ENCODE measurements around the gene GATA6. TPM values are rescaled to one million over a fixed set of nuclear protein-coding genes. Genes with fewer than 3 reads are reported as not detected.

The GATA6 gene
- total RNA-seq, 1 donor from 2014 or later = 23.8 TPM

GRCh38 chr18:22185273-22185672, 15.9 kb downstream of the GATA6 start:
- Mint-ChIP-seq H3K27ac (ENCODE audit: unreplicated experiment) (no peak overlapping the region), H3K4me1 (ENCODE audit: unreplicated experiment) (peaks cover 18% of the 10 kb centered on the region), H3K27me3 (ENCODE audit: unreplicated experiment) (peaks cover 2% of the 10 kb centered on the region), H3K4me3 (ENCODE audit: unreplicated experiment) (no peak overlapping the region), H3K9me3 (ENCODE audit: unreplicated experiment) (no peaks in the 10 kb centered on the region), H3K36me3 (ENCODE audit: low read depth, unreplicated experiment) (peaks cover 18% of the 10 kb centered on the region)
- no peak for TF ChIP-seq CTCF (IDR thresholded peaks at IDR 0.05; ENCODE audit: unreplicated experiment)
- DNase-seq (ENCODE audit: low spot score) = no peak

- Mint-ChIP-seq H3K27ac (ENCODE audit: unreplicated experiment) (no peak overlapping the region), H3K4me3 (ENCODE audit: unreplicated experiment) (peak overlapping the region; percentile 56), H3K9me3 (ENCODE audit: unreplicated experiment) (no peaks in the 10 kb centered on the region), H3K4me1 (ENCODE audit: unreplicated experiment) (peaks cover 24% of the 10 kb centered on the region), H3K36me3 (ENCODE audit: low read depth, unreplicated experiment) (peaks cover 22% of the 10 kb centered on the region), H3K27me3 (ENCODE audit: unreplicated experiment) (peaks cover 2% of the 10 kb centered on the region)
- TF ChIP-seq CTCF (IDR thresholded peaks at IDR 0.05; ENCODE audit: unreplicated experiment) = no peak
- no peak for DNase-seq (ENCODE audit: low spot score)
These were observed 16.5 kb downstream of the GATA6 start for GRCh38 chr18:22185771-22186386.

- H3K4me3 Mint-ChIP-seq (ENCODE audit: unreplicated experiment) = no peak overlapping the region
These were observed 17.1 kb downstream of the GATA6 start for GRCh38 chr18:22186484-22186971.

GRCh38 chr18:22188559-22189267, 19.3 kb downstream of the GATA6 start:
- H3K27ac Mint-ChIP-seq (ENCODE audit: unreplicated experiment) = peak overlapping the region; percentile 31
- H3K4me3 Mint-ChIP-seq (ENCODE audit: unreplicated experiment) = no peak overlapping the region
- DNase-seq (ENCODE audit: low spot score) = no peak
- H3K36me3 Mint-ChIP-seq (ENCODE audit: low read depth, unreplicated experiment) = peaks cover 18% of the 10 kb centered on the region
- H3K4me1 Mint-ChIP-seq (ENCODE audit: unreplicated experiment) = peaks cover 45% of the 10 kb centered on the region
- TF ChIP-seq CTCF (IDR thresholded peaks at IDR 0.05; ENCODE audit: unreplicated experiment) = no peak
- peaks cover 2% of the 10 kb centered on the region for H3K27me3 Mint-ChIP-seq (ENCODE audit: unreplicated experiment)
- H3K9me3 Mint-ChIP-seq (ENCODE audit: unreplicated experiment) = no peaks in the 10 kb centered on the region

More at GRCh38 chr18:22186484-22186971, 17.1 kb downstream of the GATA6 start:
- H3K36me3 Mint-ChIP-seq (ENCODE audit: low read depth, unreplicated experiment) = peaks cover 23% of the 10 kb centered on the region
- H3K27ac Mint-ChIP-seq (ENCODE audit: unreplicated experiment) = no peak overlapping the region
- no peaks in the 10 kb centered on the region for H3K9me3 Mint-ChIP-seq (ENCODE audit: unreplicated experiment)
- DNase-seq (ENCODE audit: low spot score) = no peak
- peaks cover 2% of the 10 kb centered on the region for H3K27me3 Mint-ChIP-seq (ENCODE audit: unreplicated experiment)
- H3K4me1 Mint-ChIP-seq (ENCODE audit: unreplicated experiment) = peaks cover 27% of the 10 kb centered on the region
- TF ChIP-seq CTCF (IDR thresholded peaks at IDR 0.05; ENCODE audit: unreplicated experiment) = no peak

All from endothelial cell (in vitro differentiated cells).